Measurements from ENCODE around the gene BUD13.

- TF ChIP-seq, protein P1, sequence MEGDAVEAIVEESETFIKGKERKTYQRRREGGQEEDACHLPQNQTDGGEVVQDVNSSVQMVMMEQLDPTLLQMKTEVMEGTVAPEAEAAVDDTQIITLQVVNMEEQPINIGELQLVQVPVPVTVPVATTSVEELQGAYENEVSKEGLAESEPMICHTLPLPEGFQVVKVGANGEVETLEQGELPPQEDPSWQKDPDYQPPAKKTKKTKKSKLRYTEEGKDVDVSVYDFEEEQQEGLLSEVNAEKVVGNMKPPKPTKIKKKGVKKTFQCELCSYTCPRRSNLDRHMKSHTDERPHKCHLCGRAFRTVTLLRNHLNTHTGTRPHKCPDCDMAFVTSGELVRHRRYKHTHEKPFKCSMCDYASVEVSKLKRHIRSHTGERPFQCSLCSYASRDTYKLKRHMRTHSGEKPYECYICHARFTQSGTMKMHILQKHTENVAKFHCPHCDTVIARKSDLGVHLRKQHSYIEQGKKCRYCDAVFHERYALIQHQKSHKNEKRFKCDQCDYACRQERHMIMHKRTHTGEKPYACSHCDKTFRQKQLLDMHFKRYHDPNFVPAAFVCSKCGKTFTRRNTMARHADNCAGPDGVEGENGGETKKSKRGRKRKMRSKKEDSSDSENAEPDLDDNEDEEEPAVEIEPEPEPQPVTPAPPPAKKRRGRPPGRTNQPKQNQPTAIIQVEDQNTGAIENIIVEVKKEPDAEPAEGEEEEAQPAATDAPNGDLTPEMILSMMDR (IDR thresholded peaks at IDR 0.05; ENCODE audit: low read length) = no peak
- TF ChIP-seq EZH2 (IDR thresholded peaks at IDR 0.05; ENCODE audit: borderline replicate concordance, low read length) = no peak
Measured at GRCh38 chr11:116724813-116725212, 48.0 kb downstream of the BUD13 start.

All from OCI-LY1 (cell line).